Measurements from ENCODE around the gene PAK1. TPM values are rescaled to one million over a fixed set of nuclear protein-coding genes. Genes with fewer than 3 reads are reported as not detected.

PAK1 gene
- total RNA-seq, 1 experiment from 2014 or later = 26.1 TPM

GRCh38 chr11:77294040-77294439 lies 179.9 kb downstream of the PAK1 start:
- no peak overlapping the region for H3K9ac ChIP-seq (ENCODE audit: low read length)
- H3K79me2 ChIP-seq (ENCODE audit: low read length) = no peaks in the 10 kb centered on the region
- ChIA-PET POLR2A (ENCODE audit: unreplicated experiment) (no interaction called here), CTCF (no interaction called here)
- H3K27ac ChIP-seq (ENCODE audit: low read length) = no peak overlapping the region
- no peak overlapping the region for H3K4me2 ChIP-seq (ENCODE audit: low read length)
- DNase-seq (no peak), ATAC-seq (no peak)
- no TSS peak for BruUV-seq (replicated peaks)
- no peaks in the 10 kb centered on the region for H3K36me3 ChIP-seq (ENCODE audit: low read depth, low read length)
- H3F3A ChIP-seq (ENCODE audit: low read length, unreplicated experiment) = no peaks in the 10 kb centered on the region
- H4K20me1 ChIP-seq (ENCODE audit: low read length) = no peaks in the 10 kb centered on the region
- H3K4me3 ChIP-seq (ENCODE audit: low read length) = no peak overlapping the region
- peaks cover 7% of the 10 kb centered on the region for H3K4me1 ChIP-seq (ENCODE audit: insufficient read depth, low read length)
- no peaks in the 10 kb centered on the region for H3K27me3 ChIP-seq (ENCODE audit: low read length)
- TF ChIP-seq EZH2phosphoT487 (IDR thresholded peaks at IDR 0.05; ENCODE audit: borderline replicate concordance, low read length) (no peak), EZH2 (IDR thresholded peaks at IDR 0.05; ENCODE audit: low read length, unreplicated experiment) (no peak)
- TF ChIP-seq, protein P1, sequence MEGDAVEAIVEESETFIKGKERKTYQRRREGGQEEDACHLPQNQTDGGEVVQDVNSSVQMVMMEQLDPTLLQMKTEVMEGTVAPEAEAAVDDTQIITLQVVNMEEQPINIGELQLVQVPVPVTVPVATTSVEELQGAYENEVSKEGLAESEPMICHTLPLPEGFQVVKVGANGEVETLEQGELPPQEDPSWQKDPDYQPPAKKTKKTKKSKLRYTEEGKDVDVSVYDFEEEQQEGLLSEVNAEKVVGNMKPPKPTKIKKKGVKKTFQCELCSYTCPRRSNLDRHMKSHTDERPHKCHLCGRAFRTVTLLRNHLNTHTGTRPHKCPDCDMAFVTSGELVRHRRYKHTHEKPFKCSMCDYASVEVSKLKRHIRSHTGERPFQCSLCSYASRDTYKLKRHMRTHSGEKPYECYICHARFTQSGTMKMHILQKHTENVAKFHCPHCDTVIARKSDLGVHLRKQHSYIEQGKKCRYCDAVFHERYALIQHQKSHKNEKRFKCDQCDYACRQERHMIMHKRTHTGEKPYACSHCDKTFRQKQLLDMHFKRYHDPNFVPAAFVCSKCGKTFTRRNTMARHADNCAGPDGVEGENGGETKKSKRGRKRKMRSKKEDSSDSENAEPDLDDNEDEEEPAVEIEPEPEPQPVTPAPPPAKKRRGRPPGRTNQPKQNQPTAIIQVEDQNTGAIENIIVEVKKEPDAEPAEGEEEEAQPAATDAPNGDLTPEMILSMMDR (conservative IDR thresholded peaks at IDR 0.05; ENCODE audit: low read depth, low read length) = no peak
- intact Hi-C loops (cut with micrococcal nuclease) = loop anchor here (10.0 kb wide), 1 partner anchor 221 kb away; no protein-coding TSS in a partner anchor
- no peak overlapping the region for H2AFZ ChIP-seq (ENCODE audit: low read length)
- H3K9me2 ChIP-seq (replicated peaks; ENCODE audit: low read length) = no peaks in the 10 kb centered on the region
- H3K9me3 ChIP-seq (ENCODE audit: low read length) = no peaks in the 10 kb centered on the region

GRCh38 chr11:77289737-77290136 lies 184.2 kb downstream of the PAK1 start:
- no peaks in the 10 kb centered on the region for H3K79me2 ChIP-seq (ENCODE audit: low read length)
- no peak overlapping the region for H3K4me3 ChIP-seq (ENCODE audit: low read length)
- ChIA-PET CTCF (no interaction called here), POLR2A (ENCODE audit: unreplicated experiment) (no interaction called here)
- H3F3A ChIP-seq (ENCODE audit: low read length, unreplicated experiment) = no peaks in the 10 kb centered on the region
- ATAC-seq (no peak), DNase-seq (no peak)
- H3K36me3 ChIP-seq (ENCODE audit: low read depth, low read length) = no peaks in the 10 kb centered on the region
- no peaks in the 10 kb centered on the region for H4K20me1 ChIP-seq (ENCODE audit: low read length)
- H2AFZ ChIP-seq (ENCODE audit: low read length) = no peak overlapping the region
- TF ChIP-seq EZH2phosphoT487 (IDR thresholded peaks at IDR 0.05; ENCODE audit: borderline replicate concordance, low read length) (no peak), EZH2 (IDR thresholded peaks at IDR 0.05; ENCODE audit: low read length, unreplicated experiment) (no peak)
- TF ChIP-seq, protein P1 (conservative IDR thresholded peaks at IDR 0.05; ENCODE audit: low read depth, low read length) = no peak
- no peak overlapping the region for H3K27ac ChIP-seq (ENCODE audit: low read length)
- no peaks in the 10 kb centered on the region for H3K9me3 ChIP-seq (ENCODE audit: low read length)
- intact Hi-C loops (cut with micrococcal nuclease) = loop anchor here (10.0 kb wide), 1 partner anchor 225 kb away; no protein-coding TSS in a partner anchor
- no peak overlapping the region for H3K9ac ChIP-seq (ENCODE audit: low read length)
- peaks cover 17% of the 10 kb centered on the region for H3K4me1 ChIP-seq (ENCODE audit: insufficient read depth, low read length)
- H3K27me3 ChIP-seq (ENCODE audit: low read length) = no peaks in the 10 kb centered on the region
- no peak overlapping the region for H3K4me2 ChIP-seq (ENCODE audit: low read length)
- BruUV-seq (replicated peaks) = no TSS peak
- H3K9me2 ChIP-seq (replicated peaks; ENCODE audit: low read length) = no peaks in the 10 kb centered on the region

DNA sequence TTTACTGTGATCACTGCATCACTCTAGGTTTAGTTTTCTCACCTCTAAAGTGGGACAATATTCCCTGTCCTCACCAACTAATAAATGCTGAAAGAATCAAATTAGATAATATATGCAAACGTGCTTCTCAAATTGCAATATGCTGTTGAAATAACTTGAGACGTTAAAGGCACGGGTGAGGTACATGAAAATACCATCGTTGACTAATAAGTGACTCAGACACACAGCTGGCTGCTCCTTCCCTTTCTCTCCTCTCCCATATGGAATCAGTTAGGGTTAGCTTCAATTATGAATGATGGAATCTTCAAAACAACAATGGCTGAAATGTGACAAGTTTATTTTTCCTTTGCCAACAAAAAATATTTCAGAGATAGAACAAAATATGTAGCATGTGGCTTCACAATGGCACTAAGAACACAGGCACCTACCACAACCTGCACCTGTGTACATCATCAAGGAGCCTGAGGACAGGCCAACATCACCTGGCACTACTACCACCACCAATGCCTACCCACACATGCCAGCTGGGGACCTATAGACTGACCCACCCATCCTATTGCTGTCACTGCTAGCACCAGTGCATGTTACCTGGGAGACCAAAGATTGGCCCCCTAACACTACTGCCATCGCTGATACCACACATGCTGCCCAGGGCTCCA lies 186.2 kb downstream of the PAK1 start:
- Histone ChIP-seq H3K9me3 (ENCODE audit: low read length) (no peaks in the 10 kb centered on the region), H3K9me2 (replicated peaks; ENCODE audit: low read length) (no peaks in the 10 kb centered on the region), H2AFZ (ENCODE audit: low read length) (no peak overlapping the region), H3K4me2 (ENCODE audit: low read length) (peak overlapping the region; percentile 72), H4K20me1 (ENCODE audit: low read length) (no peaks in the 10 kb centered on the region), H3K27me3 (ENCODE audit: low read length) (no peaks in the 10 kb centered on the region), H3F3A (ENCODE audit: low read length, unreplicated experiment) (no peaks in the 10 kb centered on the region), H3K4me1 (ENCODE audit: insufficient read depth, low read length) (peaks cover 17% of the 10 kb centered on the region), H3K27ac (ENCODE audit: low read length) (peak overlapping the region; percentile 61), H3K79me2 (ENCODE audit: low read length) (no peaks in the 10 kb centered on the region), H3K4me3 (ENCODE audit: low read length) (peak overlapping the region; percentile 39; the same call in 1 of the 2 replicates), H3K9ac (ENCODE audit: low read length) (no peak overlapping the region), H3K36me3 (ENCODE audit: low read depth, low read length) (no peaks in the 10 kb centered on the region)
- ChIA-PET POLR2A (ENCODE audit: unreplicated experiment) (no interaction called here), CTCF (interaction anchor here (1.0 kb wide), 1 partner anchor 260 kb away, joined by 3 read pairs; no protein-coding TSS in a partner anchor)
- intact Hi-C loops (cut with micrococcal nuclease) = no loop called here
- no peak for TF ChIP-seq EZH2 (IDR thresholded peaks at IDR 0.05; ENCODE audit: low read length, unreplicated experiment)
- no peak for TF ChIP-seq EZH2phosphoT487 (IDR thresholded peaks at IDR 0.05; ENCODE audit: borderline replicate concordance, low read length)
- TF ChIP-seq, protein P1 (conservative IDR thresholded peaks at IDR 0.05; ENCODE audit: low read depth, low read length) = no peak
- ATAC-seq (peak; percentile 99), DNase-seq (peak; percentile 87)
- no TSS peak for BruUV-seq (replicated peaks)
